NB4 (cell line): ENCODE data around the gene IL10RB.

Experiments used
- DNase-seq: peaks from one replicate; pipeline ENCODE4 v3.0.0; 2010; ENCODE audit warnings: low read depth
- H3K4me3 ChIP-seq: one replicate; pipeline ENCODE4 v1.5.1; 2011; ENCODE audit warnings: mild to moderate bottlenecking, low read depth, low read length, moderate library complexity
- MYC ChIP-seq: IDR thresholded peaks from 2 replicates; pipeline ENCODE4 v1.6.1; 2011; ENCODE audit warnings: low read depth, low read length
- POLR2A ChIP-seq: IDR thresholded peaks from 2 replicates; pipeline ENCODE4 v1.6.1; 2011; ENCODE audit warnings: mild to moderate bottlenecking; ENCODE audit not compliant: insufficient read length; ENCODE audit errors: extremely low read depth
- TF ChIP-seq, protein P1 (sequence below): IDR thresholded peaks from one replicate; pipeline ENCODE4 v1.5.1; 2012; ENCODE audit warnings: low read depth, low read length
- TF ChIP-seq, protein P2 (sequence below): IDR thresholded peaks from 2 replicates; pipeline ENCODE4 v1.6.1; 2011; ENCODE audit warnings: low read depth, low read length

The IL10RB gene

DNA sequence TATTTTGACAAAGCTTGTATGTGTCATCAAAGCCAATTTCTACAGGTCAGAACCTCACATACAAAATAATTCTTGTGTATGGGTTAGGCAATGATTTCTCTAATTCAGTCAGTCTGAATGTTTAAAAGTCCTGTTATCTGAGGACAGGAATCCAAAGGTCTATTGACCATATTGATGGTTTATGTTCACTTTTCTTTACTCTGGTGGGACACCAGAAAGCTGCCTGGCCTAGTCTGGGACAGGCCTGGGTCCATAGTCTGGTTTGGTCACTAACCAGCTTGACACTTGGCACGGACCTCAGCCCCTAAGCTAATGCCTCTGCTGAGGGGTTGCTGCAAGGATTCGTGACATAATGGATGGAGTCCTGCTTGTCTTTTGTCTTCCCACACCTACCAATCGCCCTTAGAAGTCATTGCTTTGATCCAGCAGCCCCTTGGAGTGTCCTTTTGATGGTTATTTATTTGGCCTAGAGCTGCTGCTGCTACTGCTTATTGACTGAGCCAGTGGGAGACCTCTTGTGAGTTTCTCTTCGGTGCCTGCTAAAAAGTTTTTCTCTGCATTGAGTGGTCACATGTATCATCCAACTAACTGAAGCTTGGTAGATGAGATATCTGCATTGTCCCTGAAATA, 20.8 kb upstream of the IL10RB start:
- no peak for DNase-seq
- TF ChIP-seq, protein P1, sequence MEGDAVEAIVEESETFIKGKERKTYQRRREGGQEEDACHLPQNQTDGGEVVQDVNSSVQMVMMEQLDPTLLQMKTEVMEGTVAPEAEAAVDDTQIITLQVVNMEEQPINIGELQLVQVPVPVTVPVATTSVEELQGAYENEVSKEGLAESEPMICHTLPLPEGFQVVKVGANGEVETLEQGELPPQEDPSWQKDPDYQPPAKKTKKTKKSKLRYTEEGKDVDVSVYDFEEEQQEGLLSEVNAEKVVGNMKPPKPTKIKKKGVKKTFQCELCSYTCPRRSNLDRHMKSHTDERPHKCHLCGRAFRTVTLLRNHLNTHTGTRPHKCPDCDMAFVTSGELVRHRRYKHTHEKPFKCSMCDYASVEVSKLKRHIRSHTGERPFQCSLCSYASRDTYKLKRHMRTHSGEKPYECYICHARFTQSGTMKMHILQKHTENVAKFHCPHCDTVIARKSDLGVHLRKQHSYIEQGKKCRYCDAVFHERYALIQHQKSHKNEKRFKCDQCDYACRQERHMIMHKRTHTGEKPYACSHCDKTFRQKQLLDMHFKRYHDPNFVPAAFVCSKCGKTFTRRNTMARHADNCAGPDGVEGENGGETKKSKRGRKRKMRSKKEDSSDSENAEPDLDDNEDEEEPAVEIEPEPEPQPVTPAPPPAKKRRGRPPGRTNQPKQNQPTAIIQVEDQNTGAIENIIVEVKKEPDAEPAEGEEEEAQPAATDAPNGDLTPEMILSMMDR = no peak
- no peak for TF ChIP-seq MYC

DNA sequence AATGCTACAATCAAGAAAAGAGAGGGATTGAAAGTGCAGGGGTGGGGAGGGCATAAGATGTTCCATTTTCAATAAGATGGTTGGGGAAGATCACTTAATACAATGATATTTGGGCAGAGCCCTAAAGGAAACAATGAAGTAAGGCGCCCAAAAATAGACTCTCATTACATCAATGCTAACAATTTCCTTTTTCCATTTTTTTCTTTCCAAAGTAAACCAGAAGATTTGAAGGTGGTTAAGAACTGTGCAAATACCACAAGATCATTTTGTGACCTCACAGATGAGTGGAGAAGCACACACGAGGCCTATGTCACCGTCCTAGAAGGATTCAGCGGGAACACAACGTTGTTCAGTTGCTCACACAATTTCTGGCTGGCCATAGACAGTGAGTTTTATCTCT, 19.7 kb upstream of the IL10RB start:
- no peak for TF ChIP-seq POLR2A
- TF ChIP-seq, protein P2, sequence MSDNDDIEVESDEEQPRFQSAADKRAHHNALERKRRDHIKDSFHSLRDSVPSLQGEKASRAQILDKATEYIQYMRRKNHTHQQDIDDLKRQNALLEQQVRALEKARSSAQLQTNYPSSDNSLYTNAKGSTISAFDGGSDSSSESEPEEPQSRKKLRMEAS = no peak
- TF ChIP-seq MYC = no peak
- TF ChIP-seq, protein P1 = no peak
- DNase-seq = no peak
- no peak overlapping the region for H3K4me3 ChIP-seq

More for the DNA sequence above, 20.8 kb upstream of the IL10RB start:
- no peak overlapping the region for H3K4me3 ChIP-seq

DNA sequence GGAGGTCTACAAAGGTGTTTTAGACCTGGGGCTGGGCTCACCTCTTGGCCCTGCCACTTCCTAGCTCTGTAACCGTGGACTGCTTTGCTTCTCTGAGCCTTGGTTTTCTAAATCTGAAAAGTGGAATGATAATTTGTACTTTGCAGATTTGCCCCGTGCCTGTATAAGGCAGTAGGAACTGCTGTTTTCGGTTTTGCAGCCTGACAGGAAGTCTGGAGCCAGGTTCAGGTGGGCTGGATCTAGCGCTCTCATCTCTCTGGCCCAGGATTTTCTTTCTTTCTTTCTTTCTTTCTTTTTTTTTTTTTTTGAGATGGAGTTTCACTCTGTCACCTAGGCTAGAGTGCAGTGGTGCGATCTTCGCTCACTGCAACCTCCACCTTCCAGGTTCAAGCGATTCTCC, 19.2 kb upstream of the IL10RB start:
- no peak overlapping the region for H3K4me3 ChIP-seq
- no peak for DNase-seq
- TF ChIP-seq MYC (no peak), POLR2A (no peak)
- TF ChIP-seq, protein P2 = no peak
- TF ChIP-seq, protein P1 = no peak

DNA sequence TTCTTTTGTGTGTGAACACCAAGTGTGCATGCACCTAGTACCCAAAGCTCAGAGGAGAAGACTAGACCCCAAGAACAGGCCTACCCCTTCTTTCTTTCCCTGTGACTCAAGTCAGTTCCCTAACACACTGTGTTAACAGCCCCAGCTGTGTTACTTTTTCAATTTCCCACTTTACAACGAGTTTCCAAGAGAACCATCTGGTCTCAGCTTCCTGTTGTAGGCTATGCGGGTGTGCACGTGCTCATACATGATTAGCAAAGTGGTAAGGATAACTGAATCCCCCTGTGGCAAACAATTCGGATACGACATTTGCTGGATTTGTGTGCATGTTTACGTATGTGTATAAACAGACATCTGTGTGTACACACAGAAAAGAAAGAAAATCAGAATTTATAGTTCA, 18.6 kb upstream of the IL10RB start:
- TF ChIP-seq POLR2A = no peak
- TF ChIP-seq MYC = no peak
- TF ChIP-seq, protein P1 = no peak
- TF ChIP-seq, protein P2 = 0 out of 2 replicates have a peak, but pooled peaks have one; percentile 24
- DNase-seq = no peak

DNA sequence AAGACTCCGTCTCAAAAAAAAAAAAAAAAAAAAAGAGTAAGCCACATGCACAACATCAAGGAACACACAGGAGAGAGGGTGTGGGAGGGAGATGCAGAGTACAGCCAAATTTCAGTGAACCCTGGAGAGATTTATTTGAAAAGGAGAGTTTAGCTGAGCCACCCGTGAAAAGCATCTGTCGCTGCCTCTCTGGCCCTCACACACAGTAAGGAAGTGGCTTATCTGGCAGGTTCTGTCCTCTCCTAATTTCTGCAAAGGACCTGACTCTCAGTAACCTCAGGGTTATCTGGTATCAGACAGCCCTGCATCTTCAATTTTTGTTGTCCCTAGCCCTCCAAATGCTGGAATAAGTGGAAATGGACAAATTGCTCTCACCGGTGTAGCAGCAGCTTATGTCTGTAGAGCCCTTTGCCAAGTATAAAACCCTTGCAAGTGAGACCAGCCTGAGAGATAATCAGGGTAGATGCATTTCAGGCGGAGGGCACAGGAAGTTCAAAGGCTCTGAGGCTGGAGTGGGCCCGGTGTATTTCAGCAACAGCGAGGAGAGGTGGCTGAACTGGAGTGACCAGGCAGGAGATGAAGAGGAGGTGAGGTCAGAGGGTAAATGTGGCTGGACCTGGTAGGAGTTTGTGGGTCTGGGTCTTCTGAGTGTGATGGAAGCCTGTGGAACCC, 16.7 kb upstream of the IL10RB start:
- TF ChIP-seq POLR2A (no peak), MYC (no peak)
- TF ChIP-seq, protein P2 = no peak
- TF ChIP-seq, protein P1 = no peak
- DNase-seq = no peak
- no peak overlapping the region for H3K4me3 ChIP-seq

More for the DNA sequence above, 18.6 kb upstream of the IL10RB start:
- H3K4me3 ChIP-seq = no peak overlapping the region
